AG04449 (cell line): ENCODE results near the gene LEAP2.

Experiments
- CTCF ChIA-PET: fragments of 350-600 bp; formaldehyde crosslinking; extraction: SDS; loops from one replicate; lab custom pipeline; 2021; ENCODE audit warnings: antibody characterized with exemption; lab: Yijun Ruan, JAX
- POLR2A ChIA-PET: fragments of 400-600, 350-600 bp; formaldehyde crosslinking; extraction: SDS; loops from one replicate; lab custom pipeline; 2020; ENCODE audit warnings: antibody characterized with exemption, inconsistent platforms; lab: Yijun Ruan, JAX
- DNase-seq: peaks from one replicate; pipeline ENCODE4 v3.0.0-alpha.2; 2010; ENCODE audit warnings: low read depth, low spot score
- H3K4me3 ChIP-seq: 2 replicates; pipeline ENCODE4 v1.5.1; 2011; ENCODE audit warnings: low read depth, mild to moderate bottlenecking, control low read depth, low read length
- CTCF ChIP-seq: IDR thresholded peaks from one replicate; pipeline ENCODE4 v1.5.1; 2011; ENCODE audit warnings: mild to moderate bottlenecking, moderate library complexity, low read length, control low read depth, inconsistent platforms; ENCODE audit not compliant: insufficient read depth; ENCODE audit errors: missing control alignments

Gene LEAP2

GRCh38 chr5:132901036-132901435 lies 27.6 kb downstream of the LEAP2 start:
- DNase-seq = no peak
- CTCF ChIA-PET = interaction anchor here (0.6 to 3.6 kb wide), 4 partner anchors 12 to 18 kb away, joined by 3 to 12 read pairs (median 4); no protein-coding TSS in a partner anchor
- TF ChIP-seq CTCF = no peak
- no peak overlapping the region for H3K4me3 ChIP-seq
- POLR2A ChIA-PET = no interaction called here

DNA sequence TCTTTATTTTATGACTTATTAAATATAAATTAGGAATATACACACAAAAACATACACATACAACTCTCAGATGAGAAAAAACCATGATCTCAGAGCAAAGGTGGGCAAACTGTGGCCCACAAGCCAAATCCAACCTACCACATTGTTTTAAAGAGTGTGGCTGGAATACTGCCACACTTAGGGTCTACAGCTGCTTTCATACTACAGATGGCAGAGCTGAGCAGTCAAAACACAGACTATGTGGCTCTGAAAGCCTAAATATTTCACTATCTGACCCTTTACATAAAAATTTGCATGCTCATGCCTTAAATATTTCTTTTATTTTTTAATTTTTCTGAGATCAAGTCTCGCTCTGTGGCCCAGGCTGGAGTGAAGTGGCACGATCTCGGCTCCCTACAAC lies 28.3 kb downstream of the LEAP2 start:
- ChIA-PET POLR2A (no interaction called here), CTCF (interaction anchor here (0.6 to 1.3 kb wide), 2 partner anchors 13 kb away, joined by 3 to 4 read pairs; no protein-coding TSS in a partner anchor)
- H3K4me3 ChIP-seq = no peak overlapping the region
- no peak for TF ChIP-seq CTCF
- DNase-seq = no peak

GRCh38 chr5:132905938-132906337 lies 32.5 kb downstream of the LEAP2 start:
- H3K4me3 ChIP-seq = no peak overlapping the region
- POLR2A ChIA-PET = interaction anchor here (0.6 kb wide), 1 partner anchor 25 kb away, joined by 4 read pairs; no protein-coding TSS in a partner anchor
- no peak for DNase-seq
- CTCF ChIA-PET = interaction anchor here (0.9 kb wide), 1 partner anchor 11 kb away, joined by 3 read pairs; no protein-coding TSS in a partner anchor
- TF ChIP-seq CTCF = no peak

DNA sequence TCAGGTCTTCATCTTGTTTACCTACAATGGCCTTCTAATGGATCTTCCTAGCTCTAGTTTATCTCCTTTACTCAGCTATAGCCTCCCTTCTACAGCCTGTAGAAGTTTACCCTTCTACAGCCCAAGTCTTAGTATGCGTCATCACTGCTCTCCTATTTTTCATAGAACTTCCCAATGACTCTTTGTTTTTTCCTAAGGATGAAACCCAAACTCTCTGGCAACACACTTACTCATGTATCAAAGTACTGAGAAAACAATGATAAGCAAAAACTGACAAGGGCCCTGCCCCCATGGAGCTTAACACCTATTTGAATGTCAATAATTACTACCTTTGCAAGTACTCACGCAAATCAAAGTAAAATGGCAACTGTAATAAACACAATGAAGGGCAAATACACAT lies 33.7 kb downstream of the LEAP2 start:
- no peak for TF ChIP-seq CTCF
- DNase-seq = no peak
- H3K4me3 ChIP-seq = no peak overlapping the region
- ChIA-PET CTCF (no interaction called here), POLR2A (no interaction called here)

- no peak overlapping the region for H3K4me3 ChIP-seq
- DNase-seq = no peak
- ChIA-PET CTCF (no interaction called here), POLR2A (interaction anchor here (0.6 kb wide), 1 partner anchor 142 kb away, joined by 3 read pairs; no protein-coding TSS in a partner anchor)
- TF ChIP-seq CTCF = no peak
Observed at GRCh38 chr5:132909702-132910101, 36.2 kb downstream of the LEAP2 start.

- no peak overlapping the region for H3K4me3 ChIP-seq
- no peak for TF ChIP-seq CTCF
- CTCF ChIA-PET = no interaction called here
- no peak for DNase-seq
- POLR2A ChIA-PET = no interaction called here
Observed at GRCh38 chr5:132915681-132916080, 42.2 kb downstream of the LEAP2 start.
